Esophagus muscularis mucosa (tissue), 4 donors: ENCODE measurements around the gene FBXW11. TPM values are rescaled to one million over a fixed set of nuclear protein-coding genes. Genes with fewer than 3 reads are reported as not detected.

Source experiments
- DNase-seq: peaks from one replicate; pipeline ENCODE4 v3.0.0-alpha.2; 2017; ENCODE audit errors: extremely low spot score
- H3K27ac ChIP-seq, 4 donors: fragments of 200-600 bp; sonication (generic); replicated peaks in 1 of 4; 1 replicate in 3 of 4; 2 replicates in 1 of 4; pipeline ENCODE4 v1.5.1; 2016 to 2019; ENCODE audit warnings: mild to moderate bottlenecking in 1 of 4
- H3K27me3 ChIP-seq, 4 donors: fragments of 200-600 bp; sonication (generic); one replicate each; pipeline versions ENCODE4 v1.5.1 to v1.6.0; 2016 to 2019
- H3K36me3 ChIP-seq, 4 donors: fragments of 200-600 bp; sonication (generic); one replicate each; pipeline ENCODE4 v1.5.1; 2016 to 2019
- H3K4me1 ChIP-seq, 4 donors: fragments of 200-600 bp; sonication (generic); one replicate each; pipeline ENCODE4 v1.5.1; 2016 to 2019
- H3K4me3 ChIP-seq, 4 donors: fragments of 200-600 bp; sonication (generic); 1 replicate in 2 of 4; 2 replicates in 2 of 4; pipeline ENCODE4 v1.5.1; 2016 to 2019; ENCODE audit warnings: mild to moderate bottlenecking in 4 of 4, moderate library complexity in 1 of 4
- H3K9me3 ChIP-seq, 4 donors: fragments of 200-600 bp; sonication (generic); 1 replicate in 3 of 4; 2 replicates in 1 of 4; pipeline ENCODE4 v1.5.1; 2016 to 2019
- CTCF ChIP-seq, 3 experiments: fragments of 200-600 bp in 2 of 3; fragments of 450-650 bp in 1 of 3; sonication (generic) in 2 of 3; IDR thresholded peaks; one replicate each; pipeline ENCODE4 v1.5.1; 2017 to 2019; ENCODE audit warnings: antibody characterized with exemption in 3 of 3, mild to moderate bottlenecking in 2 of 3, moderate library complexity in 1 of 3
- EP300 ChIP-seq: sonication (generic); formaldehyde crosslinking; IDR thresholded peaks from one replicate; pipeline ENCODE4 v1.6.1; 2017; ENCODE audit warnings: antibody characterized with exemption
- POLR2A ChIP-seq: fragments of 450-650 bp; IDR thresholded peaks from one replicate; pipeline ENCODE4 v1.6.1; 2017; ENCODE audit warnings: antibody characterized with exemption, moderate library complexity, mild to moderate bottlenecking, low read depth
- POLR2AphosphoS5 ChIP-seq, 2 donors: sonication (generic); formaldehyde crosslinking; IDR thresholded peaks; one replicate each; pipeline ENCODE4 v1.6.1; 2017; ENCODE audit warnings: antibody characterized with exemption in 2 of 2
- WGBS: methylation state at CpG from one replicate; pipeline ENCODE4 v1.1.5; 2018; 5-methylcytosine and 5-hydroxymethylcytosine counted together
- intact Hi-C: fragments of 100-400 bp; cut with DNase I; formaldehyde crosslinking; loops from one replicate; pipeline ENCODE4 v1.15.1; 2023
- total RNA-seq, 4 donors: library from RNA; depleted of rRNA; stranded (reverse); fragments of >200 nt; gene quantifications; one replicate each; pipeline versions ENCODE4 v1.1.0 to v1.2.1, GENCODE V29; 2016

FBXW11 gene
- total RNA-seq, 4 donors from 2014 or later: 60.8 to 75.6 (median 66.3) TPM

- Histone ChIP-seq H3K36me3 (peaks cover 0 to 20% (median 0%) of the 10 kb centered on the region in 4 donors), H3K27me3 (no peaks in the 10 kb centered on the region), H3K4me3 (no peak overlapping the region), H3K4me1 (peaks cover 6 to 38% (median 25%) of the 10 kb centered on the region in 4 donors), H3K27ac (no peak overlapping the region), H3K9me3 (no peaks in the 10 kb centered on the region)
- no peak for DNase-seq
- intact Hi-C loops: no loop called here
- WGBS: 88% methylated on average over 2 of the region's 2 CpGs
- no peak for TF ChIP-seq POLR2A
- TF ChIP-seq CTCF (IDR thresholded peaks at IDR 0.05): no peak
- TF ChIP-seq EP300: no peak
- no peak for TF ChIP-seq POLR2AphosphoS5 (IDR thresholded peaks at IDR 0.05)
Observed at GRCh38 chr5:171992813-171993212, 13.6 kb downstream of the FBXW11 start.

- peaks cover 0 to 20% (median 0%) of the 10 kb centered on the region in 4 donors for H3K36me3 ChIP-seq
- TF ChIP-seq CTCF (IDR thresholded peaks at IDR 0.05): no peak
- TF ChIP-seq EP300: no peak
- no peak for TF ChIP-seq POLR2A
- no peak for TF ChIP-seq POLR2AphosphoS5 (IDR thresholded peaks at IDR 0.05)
- no peaks in the 10 kb centered on the region for H3K27me3 ChIP-seq
- H3K4me3 ChIP-seq: no peak overlapping the region
- peaks cover 6 to 35% (median 24%) of the 10 kb centered on the region in 4 donors for H3K4me1 ChIP-seq
- no peaks in the 10 kb centered on the region for H3K9me3 ChIP-seq
- 91% methylated on average over 3 of the region's 3 CpGs for WGBS
- intact Hi-C loops: no loop called here
- H3K27ac ChIP-seq: no peak overlapping the region
- no peak for DNase-seq
Observed at GRCh38 chr5:171992305-171992704, 14.1 kb downstream of the FBXW11 start.

- TF ChIP-seq CTCF (IDR thresholded peaks at IDR 0.05) (no peak), POLR2A (no peak), EP300 (no peak), POLR2AphosphoS5 (IDR thresholded peaks at IDR 0.05) (no peak)
- DNase-seq: no peak
- H3K4me3 ChIP-seq: no peak overlapping the region
- H3K27me3 ChIP-seq: no peaks in the 10 kb centered on the region
- no peaks in the 10 kb centered on the region for H3K9me3 ChIP-seq
- H3K36me3 ChIP-seq: peaks cover 0 to 19% (median 0%) of the 10 kb centered on the region in 4 donors
- H3K4me1 ChIP-seq: peaks cover 0 to 22% (median 14%) of the 10 kb centered on the region in 4 donors
- intact Hi-C loops: no loop called here
- 97% methylated on average over 7 of the region's 7 CpGs for WGBS
- H3K27ac ChIP-seq: no peak overlapping the region
Observed at GRCh38 chr5:171990713-171991015, 15.8 kb downstream of the FBXW11 start.

- no peaks in the 10 kb centered on the region for H3K9me3 ChIP-seq
- no peak overlapping the region for H3K27ac ChIP-seq
- TF ChIP-seq POLR2AphosphoS5 (IDR thresholded peaks at IDR 0.05): no peak
- no peak for TF ChIP-seq POLR2A
- no peak for TF ChIP-seq CTCF (IDR thresholded peaks at IDR 0.05)
- TF ChIP-seq EP300: no peak
- no peaks in the 10 kb centered on the region for H3K27me3 ChIP-seq
- peaks cover 5 to 22% (median 15%) of the 10 kb centered on the region in 4 donors for H3K4me1 ChIP-seq
- no peak for DNase-seq
- no peak overlapping the region for H3K4me3 ChIP-seq
- intact Hi-C loops: no loop called here
- peaks cover 0 to 16% (median 0%) of the 10 kb centered on the region in 4 donors for H3K36me3 ChIP-seq
Observed at GRCh38 chr5:171989946-171990712, 16.3 kb downstream of the FBXW11 start.

- peaks cover 0 to 16% (median 0%) of the 10 kb centered on the region in 4 donors for H3K36me3 ChIP-seq
- H3K9me3 ChIP-seq: no peaks in the 10 kb centered on the region
- H3K4me3 ChIP-seq: no peak overlapping the region
- peaks cover 10 to 24% (median 18%) of the 10 kb centered on the region in 4 donors for H3K4me1 ChIP-seq
- intact Hi-C loops: no loop called here
- no peak overlapping the region for H3K27ac ChIP-seq
- H3K27me3 ChIP-seq: no peaks in the 10 kb centered on the region
- DNase-seq: no peak
- no peak for TF ChIP-seq CTCF (IDR thresholded peaks at IDR 0.05)
- TF ChIP-seq POLR2AphosphoS5 (IDR thresholded peaks at IDR 0.05): no peak
- no peak for TF ChIP-seq POLR2A
- no peak for TF ChIP-seq EP300
- 89% methylated on average over 5 of the region's 5 CpGs for WGBS
Observed at GRCh38 chr5:171989276-171989675, 17.2 kb downstream of the FBXW11 start.
